ENCODE results near the gene PEX1.

DNA sequence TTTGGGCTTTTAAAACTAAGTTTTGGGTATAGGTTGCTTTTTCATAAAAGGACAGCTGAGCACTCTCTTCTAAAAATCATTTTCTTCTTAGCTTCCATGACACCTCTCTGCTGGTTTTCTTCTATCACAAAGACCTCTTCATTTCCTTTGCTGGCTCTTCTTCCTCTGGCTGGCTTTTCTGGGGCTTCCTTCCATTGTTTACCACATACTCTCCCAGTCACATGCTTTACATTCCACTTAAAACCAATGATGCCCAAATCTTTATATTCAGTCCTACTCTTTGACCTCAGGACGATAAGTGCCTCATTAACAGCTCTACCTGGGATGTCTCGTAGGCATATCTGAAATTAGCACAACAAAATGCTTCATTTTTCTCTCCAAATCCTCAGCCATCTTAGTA is 35.0 kb upstream of the PEX1 start:
- TF ChIP-seq GATA2 (IDR thresholded peaks at IDR 0.05; ENCODE audit: low read depth, low read length) (no peak), GATA3 (IDR thresholded peaks at IDR 0.05; ENCODE audit: low read depth, low read length) (no peak)

Data from SH-SY5Y (cell line).